Mesothelial cell of epicardium (in vitro differentiated cells): Measurements from ENCODE around the gene DNAH11. TPM values are rescaled to one million over a fixed set of nuclear protein-coding genes. Genes with fewer than 3 reads are reported as not detected.

ENCODE experiments used
- DNase-seq, 2 experiments: peaks; one replicate each; pipeline ENCODE4 v3.0.0; 2021; ENCODE audit warnings: low spot score in 2 of 2; ENCODE audit not compliant: unreplicated experiment in 2 of 2
- H3K27ac Mint-ChIP-seq: 2 replicates; pipeline ENCODE4 v1.8.0; 2021; ENCODE audit warnings: mixed read lengths
- H3K27me3 Mint-ChIP-seq: 2 replicates; pipeline ENCODE4 v1.8.0; 2021; ENCODE audit warnings: low read depth, mixed read lengths
- H3K36me3 Mint-ChIP-seq: 2 replicates; pipeline ENCODE4 v1.8.0; 2021; ENCODE audit warnings: mixed read lengths
- H3K4me1 Mint-ChIP-seq: 2 replicates; pipeline ENCODE4 v1.8.0; 2021; ENCODE audit warnings: mixed read lengths
- H3K4me3 Mint-ChIP-seq: 2 replicates; pipeline ENCODE4 v1.8.0; 2021; ENCODE audit warnings: mild to moderate bottlenecking, moderate library complexity, mixed read lengths
- H3K9me3 Mint-ChIP-seq: 2 replicates; pipeline ENCODE4 v1.8.0; 2021; ENCODE audit warnings: mixed read lengths
- CTCF ChIP-seq: fragments of 200-600 bp; sonication (generic); IDR thresholded peaks from one replicate; pipeline ENCODE4 v1.5.0; 2021; ENCODE audit warnings: antibody characterized with exemption; ENCODE audit not compliant: unreplicated experiment
- total RNA-seq: library from RNA; stranded (reverse); gene quantifications from 3 replicates; pipeline ENCODE4 v1.2.1, GENCODE V29; 2021

DNAH11 gene
- total RNA-seq, 1 donor from 2014 or later: 0.80 TPM

GRCh38 chr7:21596801-21597200 lies 54.0 kb downstream of the DNAH11 start:
- TF ChIP-seq CTCF: no peak
- H3K27ac Mint-ChIP-seq: no peak overlapping the region
- no peak for DNase-seq
- no peaks in the 10 kb centered on the region for H3K4me1 Mint-ChIP-seq
- no peaks in the 10 kb centered on the region for H3K36me3 Mint-ChIP-seq
- peaks cover 13% of the 10 kb centered on the region for H3K9me3 Mint-ChIP-seq
- no peak overlapping the region for H3K4me3 Mint-ChIP-seq
- H3K27me3 Mint-ChIP-seq: no peaks in the 10 kb centered on the region

GRCh38 chr7:21603462-21603861 lies 60.6 kb downstream of the DNAH11 start:
- H3K4me1 Mint-ChIP-seq: no peaks in the 10 kb centered on the region
- H3K36me3 Mint-ChIP-seq: no peaks in the 10 kb centered on the region
- H3K4me3 Mint-ChIP-seq: no peak overlapping the region
- no peak for TF ChIP-seq CTCF
- no peak for DNase-seq
- peaks cover 5% of the 10 kb centered on the region for H3K27me3 Mint-ChIP-seq
- H3K27ac Mint-ChIP-seq: no peak overlapping the region
- peaks cover 7% of the 10 kb centered on the region for H3K9me3 Mint-ChIP-seq

GRCh38 chr7:21603972-21604749 lies 61.3 kb downstream of the DNAH11 start:
- no peak for TF ChIP-seq CTCF
- Mint-ChIP-seq H3K4me3 (no peak overlapping the region), H3K4me1 (no peaks in the 10 kb centered on the region), H3K36me3 (no peaks in the 10 kb centered on the region), H3K9me3 (peaks cover 1% of the 10 kb centered on the region), H3K27ac (no peak overlapping the region), H3K27me3 (peaks cover 5% of the 10 kb centered on the region)
- no peak for DNase-seq

- Mint-ChIP-seq H3K36me3 (no peaks in the 10 kb centered on the region), H3K27me3 (peaks cover 10% of the 10 kb centered on the region), H3K9me3 (no peaks in the 10 kb centered on the region), H3K4me1 (no peaks in the 10 kb centered on the region), H3K27ac (no peak overlapping the region), H3K4me3 (no peak overlapping the region)
- no peak for DNase-seq
- TF ChIP-seq CTCF: no peak
These were observed 62.3 kb downstream of the DNAH11 start for GRCh38 chr7:21605008-21605585.

- no peak for TF ChIP-seq CTCF
- no peak overlapping the region for H3K27ac Mint-ChIP-seq
- no peaks in the 10 kb centered on the region for H3K9me3 Mint-ChIP-seq
- no peaks in the 10 kb centered on the region for H3K4me1 Mint-ChIP-seq
- no peaks in the 10 kb centered on the region for H3K36me3 Mint-ChIP-seq
- H3K4me3 Mint-ChIP-seq: no peak overlapping the region
- DNase-seq: no peak
- peaks cover 19% of the 10 kb centered on the region for H3K27me3 Mint-ChIP-seq
These were observed 65.6 kb downstream of the DNAH11 start for GRCh38 chr7:21608465-21608864.
